GM23338 (cell line): Measurements from ENCODE around the gene PTPRN2.

Experiments used
- CREB1 ChIP-seq: fragments of 250-450 bp; sonication (Bioruptor Pico); IDR thresholded peaks from 2 replicates; pipeline ENCODE4 v1.5.0; 2020; ENCODE audit warnings: low read depth, mild to moderate bottlenecking, moderate library complexity
- EZH2 ChIP-seq: fragments of 200-600 bp; sonication (generic); IDR thresholded peaks from one replicate; pipeline ENCODE4 v1.8.0; 2017; ENCODE audit warnings: antibody characterized with exemption, mild to moderate bottlenecking, low read depth; ENCODE audit not compliant: unreplicated experiment
- EZH2phosphoT487 ChIP-seq: fragments of 200-600 bp; sonication (generic); IDR thresholded peaks from one replicate; pipeline ENCODE4 v1.8.1; 2018; ENCODE audit warnings: antibody characterized with exemption; ENCODE audit not compliant: unreplicated experiment
- JUNB ChIP-seq: IDR thresholded peaks from one replicate; pipeline ENCODE4 v1.6.1; 2016; ENCODE audit warnings: antibody characterized with exemption; ENCODE audit not compliant: unreplicated experiment
- NANOG ChIP-seq: IDR thresholded peaks from 2 replicates; pipeline ENCODE4 v1.6.1; 2016; ENCODE audit warnings: antibody characterized with exemption, borderline replicate concordance
- POLR2AphosphoS5 ChIP-seq: IDR thresholded peaks from 2 replicates; pipeline ENCODE4 v1.6.1; 2016; ENCODE audit warnings: antibody characterized with exemption, low read depth
- REST ChIP-seq: IDR thresholded peaks from one replicate; pipeline ENCODE4 v1.6.1; 2018; ENCODE audit warnings: antibody characterized with exemption; ENCODE audit not compliant: unreplicated experiment
- STAT1 ChIP-seq: IDR thresholded peaks from one replicate; pipeline ENCODE4 v1.6.1; 2016; ENCODE audit warnings: antibody characterized with exemption; ENCODE audit not compliant: unreplicated experiment
- ZNF114 ChIP-seq: fragments of 250-450 bp; sonication (Bioruptor Pico); IDR thresholded peaks from 2 replicates; pipeline ENCODE4 v1.5.0; 2020; ENCODE audit warnings: mild to moderate bottlenecking, moderate library complexity
- ZNF331 ChIP-seq: fragments of 250-450 bp; sonication (Bioruptor Pico); IDR thresholded peaks from 2 replicates; pipeline ENCODE4 v1.5.0; 2020; ENCODE audit warnings: low read depth, mild to moderate bottlenecking, moderate library complexity
- TF ChIP-seq, protein P1 (sequence below), 2 experiments: fragments of 200-600 bp in 1 of 2; sonication (generic) in 1 of 2; conservative IDR thresholded peaks; 2 replicates each; pipeline versions ENCODE4 v1.5.1 to v1.6.1; 2016 to 2017; ENCODE audit warnings: antibody characterized with exemption in 2 of 2, low read depth in 2 of 2, mild to moderate bottlenecking in 2 of 2, moderate library complexity in 1 of 2
- TF ChIP-seq, protein P2 (sequence below): fragments of 250-450 bp; sonication (Bioruptor Pico); IDR thresholded peaks from 2 replicates; pipeline ENCODE4 v1.5.0; 2020; ENCODE audit warnings: mild to moderate bottlenecking, moderate library complexity
- TF ChIP-seq, protein P3 (sequence below): IDR thresholded peaks from 2 replicates; pipeline ENCODE4 v1.6.1; 2016; ENCODE audit warnings: antibody characterized with exemption

- TF ChIP-seq, protein P1, sequence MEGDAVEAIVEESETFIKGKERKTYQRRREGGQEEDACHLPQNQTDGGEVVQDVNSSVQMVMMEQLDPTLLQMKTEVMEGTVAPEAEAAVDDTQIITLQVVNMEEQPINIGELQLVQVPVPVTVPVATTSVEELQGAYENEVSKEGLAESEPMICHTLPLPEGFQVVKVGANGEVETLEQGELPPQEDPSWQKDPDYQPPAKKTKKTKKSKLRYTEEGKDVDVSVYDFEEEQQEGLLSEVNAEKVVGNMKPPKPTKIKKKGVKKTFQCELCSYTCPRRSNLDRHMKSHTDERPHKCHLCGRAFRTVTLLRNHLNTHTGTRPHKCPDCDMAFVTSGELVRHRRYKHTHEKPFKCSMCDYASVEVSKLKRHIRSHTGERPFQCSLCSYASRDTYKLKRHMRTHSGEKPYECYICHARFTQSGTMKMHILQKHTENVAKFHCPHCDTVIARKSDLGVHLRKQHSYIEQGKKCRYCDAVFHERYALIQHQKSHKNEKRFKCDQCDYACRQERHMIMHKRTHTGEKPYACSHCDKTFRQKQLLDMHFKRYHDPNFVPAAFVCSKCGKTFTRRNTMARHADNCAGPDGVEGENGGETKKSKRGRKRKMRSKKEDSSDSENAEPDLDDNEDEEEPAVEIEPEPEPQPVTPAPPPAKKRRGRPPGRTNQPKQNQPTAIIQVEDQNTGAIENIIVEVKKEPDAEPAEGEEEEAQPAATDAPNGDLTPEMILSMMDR (conservative IDR thresholded peaks at IDR 0.05; ENCODE audit: low read depth in 2 of 2), result no peak
- TF ChIP-seq POLR2AphosphoS5 (no peak), REST (no peak), STAT1 (no peak), EZH2 (no peak), EZH2phosphoT487 (no peak), CREB1 (no peak), JUNB (no peak), NANOG (no peak), ZNF114 (no peak), ZNF331 (CRISPR knock-in tag) (no peak)
- TF ChIP-seq, protein P2, sequence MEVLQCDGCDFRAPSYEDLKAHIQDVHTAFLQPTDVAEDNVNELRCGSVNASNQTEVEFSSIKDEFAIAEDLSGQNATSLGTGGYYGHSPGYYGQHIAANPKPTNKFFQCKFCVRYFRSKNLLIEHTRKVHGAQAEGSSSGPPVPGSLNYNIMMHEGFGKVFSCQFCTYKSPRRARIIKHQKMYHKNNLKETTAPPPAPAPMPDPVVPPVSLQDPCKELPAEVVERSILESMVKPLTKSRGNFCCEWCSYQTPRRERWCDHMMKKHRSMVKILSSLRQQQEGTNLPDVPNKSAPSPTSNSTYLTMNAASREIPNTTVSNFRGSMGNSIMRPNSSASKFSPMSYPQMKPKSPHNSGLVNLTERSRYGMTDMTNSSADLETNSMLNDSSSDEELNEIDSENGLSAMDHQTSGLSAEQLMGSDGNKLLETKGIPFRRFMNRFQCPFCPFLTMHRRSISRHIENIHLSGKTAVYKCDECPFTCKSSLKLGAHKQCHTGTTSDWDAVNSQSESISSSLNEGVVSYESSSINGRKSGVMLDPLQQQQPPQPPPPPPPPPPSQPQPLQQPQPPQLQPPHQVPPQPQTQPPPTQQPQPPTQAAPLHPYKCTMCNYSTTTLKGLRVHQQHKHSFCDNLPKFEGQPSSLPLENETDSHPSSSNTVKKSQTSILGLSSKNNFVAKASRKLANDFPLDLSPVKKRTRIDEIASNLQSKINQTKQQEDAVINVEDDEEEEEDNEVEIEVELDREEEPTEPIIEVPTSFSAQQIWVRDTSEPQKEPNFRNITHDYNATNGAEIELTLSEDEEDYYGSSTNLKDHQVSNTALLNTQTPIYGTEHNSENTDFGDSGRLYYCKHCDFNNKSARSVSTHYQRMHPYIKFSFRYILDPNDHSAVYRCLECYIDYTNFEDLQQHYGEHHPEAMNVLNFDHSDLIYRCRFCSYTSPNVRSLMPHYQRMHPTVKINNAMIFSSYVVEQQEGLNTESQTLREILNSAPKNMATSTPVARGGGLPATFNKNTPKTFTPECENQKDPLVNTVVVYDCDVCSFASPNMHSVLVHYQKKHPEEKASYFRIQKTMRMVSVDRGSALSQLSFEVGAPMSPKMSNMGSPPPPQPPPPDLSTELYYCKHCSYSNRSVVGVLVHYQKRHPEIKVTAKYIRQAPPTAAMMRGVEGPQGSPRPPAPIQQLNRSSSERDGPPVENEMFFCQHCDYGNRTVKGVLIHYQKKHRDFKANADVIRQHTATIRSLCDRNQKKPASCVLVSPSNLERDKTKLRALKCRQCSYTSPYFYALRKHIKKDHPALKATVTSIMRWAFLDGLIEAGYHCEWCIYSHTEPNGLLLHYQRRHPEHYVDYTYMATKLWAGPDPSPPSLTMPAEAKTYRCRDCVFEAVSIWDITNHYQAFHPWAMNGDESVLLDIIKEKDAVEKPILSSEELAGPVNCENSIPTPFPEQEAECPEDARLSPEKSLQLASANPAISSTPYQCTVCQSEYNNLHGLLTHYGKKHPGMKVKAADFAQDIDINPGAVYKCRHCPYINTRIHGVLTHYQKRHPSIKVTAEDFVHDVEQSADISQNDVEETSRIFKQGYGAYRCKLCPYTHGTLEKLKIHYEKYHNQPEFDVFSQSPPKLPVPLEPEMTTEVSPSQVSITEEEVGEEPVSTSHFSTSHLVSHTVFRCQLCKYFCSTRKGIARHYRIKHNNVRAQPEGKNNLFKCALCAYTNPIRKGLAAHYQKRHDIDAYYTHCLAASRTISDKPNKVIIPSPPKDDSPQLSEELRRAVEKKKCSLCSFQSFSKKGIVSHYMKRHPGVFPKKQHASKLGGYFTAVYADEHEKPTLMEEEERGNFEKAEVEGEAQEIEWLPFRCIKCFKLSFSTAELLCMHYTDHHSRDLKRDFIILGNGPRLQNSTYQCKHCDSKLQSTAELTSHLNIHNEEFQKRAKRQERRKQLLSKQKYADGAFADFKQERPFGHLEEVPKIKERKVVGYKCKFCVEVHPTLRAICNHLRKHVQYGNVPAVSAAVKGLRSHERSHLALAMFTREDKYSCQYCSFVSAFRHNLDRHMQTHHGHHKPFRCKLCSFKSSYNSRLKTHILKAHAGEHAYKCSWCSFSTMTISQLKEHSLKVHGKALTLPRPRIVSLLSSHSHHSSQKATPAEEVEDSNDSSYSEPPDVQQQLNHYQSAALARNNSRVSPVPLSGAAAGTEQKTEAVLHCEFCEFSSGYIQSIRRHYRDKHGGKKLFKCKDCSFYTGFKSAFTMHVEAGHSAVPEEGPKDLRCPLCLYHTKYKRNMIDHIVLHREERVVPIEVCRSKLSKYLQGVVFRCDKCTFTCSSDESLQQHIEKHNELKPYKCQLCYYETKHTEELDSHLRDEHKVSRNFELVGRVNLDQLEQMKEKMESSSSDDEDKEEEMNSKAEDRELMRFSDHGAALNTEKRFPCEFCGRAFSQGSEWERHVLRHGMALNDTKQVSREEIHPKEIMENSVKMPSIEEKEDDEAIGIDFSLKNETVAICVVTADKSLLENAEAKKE, result no peak
- TF ChIP-seq, protein P3, sequence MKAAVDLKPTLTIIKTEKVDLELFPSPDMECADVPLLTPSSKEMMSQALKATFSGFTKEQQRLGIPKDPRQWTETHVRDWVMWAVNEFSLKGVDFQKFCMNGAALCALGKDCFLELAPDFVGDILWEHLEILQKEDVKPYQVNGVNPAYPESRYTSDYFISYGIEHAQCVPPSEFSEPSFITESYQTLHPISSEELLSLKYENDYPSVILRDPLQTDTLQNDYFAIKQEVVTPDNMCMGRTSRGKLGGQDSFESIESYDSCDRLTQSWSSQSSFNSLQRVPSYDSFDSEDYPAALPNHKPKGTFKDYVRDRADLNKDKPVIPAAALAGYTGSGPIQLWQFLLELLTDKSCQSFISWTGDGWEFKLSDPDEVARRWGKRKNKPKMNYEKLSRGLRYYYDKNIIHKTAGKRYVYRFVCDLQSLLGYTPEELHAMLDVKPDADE, result no peak
Observed at GRCh38 chr7:157987906-157988305, 599.7 kb downstream of the PTPRN2 start.
